ENCODE measurements around the gene ALDH3A2.
"Not testable (repeated sequence)": the region's sequence is repeated elsewhere in the genome, so short reads cannot be mapped to it uniquely, and the experiment has no call there.

ALDH3A2 gene

GRCh38 chr17:19677736-19678379 lies 29.3 kb downstream of the ALDH3A2 start:
- in situ Hi-C loops (cut with HindIII; ENCODE audit: low sequenced_read_pairs): no loop called here

GRCh38 chr17:19678581-19679453 lies 30.3 kb downstream of the ALDH3A2 start:
- in situ Hi-C loops (cut with HindIII; ENCODE audit: low sequenced_read_pairs): no loop called here

GRCh38 chr17:19683117-19683516 lies 34.6 kb downstream of the ALDH3A2 start:
- in situ Hi-C loops (cut with HindIII; ENCODE audit: low sequenced_read_pairs): no loop called here

GRCh38 chr17:19684909-19685580 lies 36.5 kb downstream of the ALDH3A2 start:
- in situ Hi-C loops (cut with HindIII; ENCODE audit: low sequenced_read_pairs): not testable (repeated sequence)

- in situ Hi-C loops (cut with HindIII; ENCODE audit: low sequenced_read_pairs): no loop called here
Measured at GRCh38 chr17:19686400-19687090, 38.0 kb downstream of the ALDH3A2 start.

- in situ Hi-C loops (cut with HindIII; ENCODE audit: low sequenced_read_pairs): no loop called here
Measured at GRCh38 chr17:19702217-19702641, 53.7 kb downstream of the ALDH3A2 start.

- in situ Hi-C loops (cut with HindIII; ENCODE audit: low sequenced_read_pairs): no loop called here
Measured at GRCh38 chr17:19703106-19703827, 54.7 kb downstream of the ALDH3A2 start.

GRCh38 chr17:19703828-19704613 lies 55.5 kb downstream of the ALDH3A2 start:
- in situ Hi-C loops (cut with HindIII; ENCODE audit: low sequenced_read_pairs): no loop called here

GRCh38 chr17:19705201-19705600 lies 56.6 kb downstream of the ALDH3A2 start:
- in situ Hi-C loops (cut with HindIII; ENCODE audit: low sequenced_read_pairs): no loop called here

- in situ Hi-C loops (cut with HindIII; ENCODE audit: low sequenced_read_pairs): no loop called here
Measured at GRCh38 chr17:19705771-19706770, 57.5 kb downstream of the ALDH3A2 start.

- in situ Hi-C loops (cut with HindIII; ENCODE audit: low sequenced_read_pairs): no loop called here
Measured at GRCh38 chr17:19706791-19707727, 58.5 kb downstream of the ALDH3A2 start.

- in situ Hi-C loops (cut with HindIII; ENCODE audit: low sequenced_read_pairs): no loop called here
Measured at GRCh38 chr17:19707728-19708221, 59.2 kb downstream of the ALDH3A2 start.

- in situ Hi-C loops (cut with HindIII; ENCODE audit: low sequenced_read_pairs): no loop called here
Measured at GRCh38 chr17:19708431-19709175, 60.1 kb downstream of the ALDH3A2 start.

GRCh38 chr17:19709841-19710240 lies 61.3 kb downstream of the ALDH3A2 start:
- in situ Hi-C loops (cut with HindIII; ENCODE audit: low sequenced_read_pairs): no loop called here

GRCh38 chr17:19712436-19713004 lies 64.0 kb downstream of the ALDH3A2 start:
- in situ Hi-C loops (cut with HindIII; ENCODE audit: low sequenced_read_pairs): no loop called here

GRCh38 chr17:19713462-19713861 lies 64.9 kb downstream of the ALDH3A2 start:
- in situ Hi-C loops (cut with HindIII; ENCODE audit: low sequenced_read_pairs): no loop called here
